ENCODE data around the gene AKAP6. TPM values are rescaled to one million over a fixed set of nuclear protein-coding genes. Genes with fewer than 3 reads are reported as not detected.

Gene AKAP6
- total RNA-seq: 0.21 and 0.59 TPM in 2 replicates

- no peak within 1 kb of the TSS for H3K4me3 Mint-ChIP-seq
- no peak for DNase-seq (ENCODE audit: low spot score)
- no peaks in the 10 kb centered on the region for H3K36me3 Mint-ChIP-seq (ENCODE audit: low read depth)
- H3K4me1 Mint-ChIP-seq (ENCODE audit: low read depth): peaks cover 4% of the 10 kb centered on the region
- H3K9me3 Mint-ChIP-seq: no peaks in the 10 kb centered on the region
- intact Hi-C loops (cut with micrococcal nuclease): no loop called here
- H3K27me3 Mint-ChIP-seq (ENCODE audit: insufficient read depth): no peaks in the 10 kb centered on the region
- H3K27ac Mint-ChIP-seq: no peak within 1 kb of the TSS
Observed at GRCh38 chr14:32329146-32329545, at the start of gene AKAP6. AKAP6 (plus strand) TSS chr14:32329298; CDS start chr14:32433494, 104,196 bp downstream.

- Mint-ChIP-seq H3K9me3 (peaks cover 30% of the 10 kb centered on the region), H3K27me3 (ENCODE audit: insufficient read depth) (no peaks in the 10 kb centered on the region), H3K4me1 (ENCODE audit: low read depth) (no peaks in the 10 kb centered on the region), H3K36me3 (ENCODE audit: low read depth) (no peaks in the 10 kb centered on the region), H3K4me3 (no peak overlapping the region), H3K27ac (no peak overlapping the region)
- no peak for DNase-seq (ENCODE audit: low spot score)
- intact Hi-C loops (cut with micrococcal nuclease): no loop called here
Observed at GRCh38 chr14:32286602-32287001, 42.5 kb upstream of the AKAP6 start.

GRCh38 chr14:32296366-32296765 lies 32.7 kb upstream of the AKAP6 start:
- no peaks in the 10 kb centered on the region for H3K27me3 Mint-ChIP-seq (ENCODE audit: insufficient read depth)
- H3K4me3 Mint-ChIP-seq: no peak overlapping the region
- H3K27ac Mint-ChIP-seq: no peak overlapping the region
- H3K36me3 Mint-ChIP-seq (ENCODE audit: low read depth): no peaks in the 10 kb centered on the region
- intact Hi-C loops (cut with micrococcal nuclease): no loop called here
- no peaks in the 10 kb centered on the region for H3K9me3 Mint-ChIP-seq
- H3K4me1 Mint-ChIP-seq (ENCODE audit: low read depth): no peaks in the 10 kb centered on the region
- DNase-seq (ENCODE audit: low spot score): no peak

- Mint-ChIP-seq H3K9me3 (no peaks in the 10 kb centered on the region), H3K4me1 (ENCODE audit: low read depth) (no peaks in the 10 kb centered on the region), H3K27me3 (ENCODE audit: insufficient read depth) (no peaks in the 10 kb centered on the region), H3K4me3 (no peak overlapping the region), H3K27ac (no peak overlapping the region), H3K36me3 (ENCODE audit: low read depth) (no peaks in the 10 kb centered on the region)
- DNase-seq (ENCODE audit: low spot score): no peak
- intact Hi-C loops (cut with micrococcal nuclease): no loop called here
Observed at GRCh38 chr14:32298346-32298745, 30.8 kb upstream of the AKAP6 start.

- no peak overlapping the region for H3K4me3 Mint-ChIP-seq
- intact Hi-C loops (cut with micrococcal nuclease): no loop called here
- H3K27ac Mint-ChIP-seq: no peak overlapping the region
- H3K9me3 Mint-ChIP-seq: no peaks in the 10 kb centered on the region
- DNase-seq (ENCODE audit: low spot score): no peak
- H3K36me3 Mint-ChIP-seq (ENCODE audit: low read depth): no peaks in the 10 kb centered on the region
- H3K4me1 Mint-ChIP-seq (ENCODE audit: low read depth): no peaks in the 10 kb centered on the region
- H3K27me3 Mint-ChIP-seq (ENCODE audit: insufficient read depth): no peaks in the 10 kb centered on the region
Observed at GRCh38 chr14:32300136-32300535, 29.0 kb upstream of the AKAP6 start.

- H3K4me1 Mint-ChIP-seq (ENCODE audit: low read depth): no peaks in the 10 kb centered on the region
- intact Hi-C loops (cut with micrococcal nuclease): no loop called here
- no peaks in the 10 kb centered on the region for H3K9me3 Mint-ChIP-seq
- no peaks in the 10 kb centered on the region for H3K36me3 Mint-ChIP-seq (ENCODE audit: low read depth)
- no peak overlapping the region for H3K4me3 Mint-ChIP-seq
- no peaks in the 10 kb centered on the region for H3K27me3 Mint-ChIP-seq (ENCODE audit: insufficient read depth)
- no peak overlapping the region for H3K27ac Mint-ChIP-seq
- no peak for DNase-seq (ENCODE audit: low spot score)
Observed at GRCh38 chr14:32303865-32304264, 25.2 kb upstream of the AKAP6 start.

- Mint-ChIP-seq H3K27ac (no peak overlapping the region), H3K4me1 (ENCODE audit: low read depth) (no peaks in the 10 kb centered on the region), H3K4me3 (no peak overlapping the region), H3K9me3 (no peaks in the 10 kb centered on the region), H3K27me3 (ENCODE audit: insufficient read depth) (no peaks in the 10 kb centered on the region), H3K36me3 (ENCODE audit: low read depth) (no peaks in the 10 kb centered on the region)
- intact Hi-C loops (cut with micrococcal nuclease): no loop called here
- no peak for DNase-seq (ENCODE audit: low spot score)
Observed at GRCh38 chr14:32304296-32304695, 24.8 kb upstream of the AKAP6 start.

GRCh38 chr14:32306549-32306948 lies 22.5 kb upstream of the AKAP6 start:
- H3K36me3 Mint-ChIP-seq (ENCODE audit: low read depth): no peaks in the 10 kb centered on the region
- no peak for DNase-seq (ENCODE audit: low spot score)
- H3K27ac Mint-ChIP-seq: no peak overlapping the region
- intact Hi-C loops (cut with micrococcal nuclease): no loop called here
- no peaks in the 10 kb centered on the region for H3K27me3 Mint-ChIP-seq (ENCODE audit: insufficient read depth)
- no peaks in the 10 kb centered on the region for H3K9me3 Mint-ChIP-seq
- H3K4me1 Mint-ChIP-seq (ENCODE audit: low read depth): no peaks in the 10 kb centered on the region
- H3K4me3 Mint-ChIP-seq: no peak overlapping the region

- H3K27me3 Mint-ChIP-seq (ENCODE audit: insufficient read depth): no peaks in the 10 kb centered on the region
Observed at GRCh38 chr14:32307881-32308582, 21.1 kb upstream of the AKAP6 start.

GRCh38 chr14:32310876-32311275 lies 18.2 kb upstream of the AKAP6 start:
- no peak overlapping the region for H3K4me3 Mint-ChIP-seq
- no peaks in the 10 kb centered on the region for H3K36me3 Mint-ChIP-seq (ENCODE audit: low read depth)
- H3K27ac Mint-ChIP-seq: no peak overlapping the region
- intact Hi-C loops (cut with micrococcal nuclease): no loop called here
- H3K27me3 Mint-ChIP-seq (ENCODE audit: insufficient read depth): no peaks in the 10 kb centered on the region
- no peaks in the 10 kb centered on the region for H3K9me3 Mint-ChIP-seq
- H3K4me1 Mint-ChIP-seq (ENCODE audit: low read depth): no peaks in the 10 kb centered on the region
- DNase-seq (ENCODE audit: low spot score): no peak

More at GRCh38 chr14:32307881-32308582, 21.1 kb upstream of the AKAP6 start:
- intact Hi-C loops (cut with micrococcal nuclease): no loop called here
- H3K27ac Mint-ChIP-seq: no peak overlapping the region
- no peaks in the 10 kb centered on the region for H3K36me3 Mint-ChIP-seq (ENCODE audit: low read depth)
- DNase-seq (ENCODE audit: low spot score): no peak
- no peak overlapping the region for H3K4me3 Mint-ChIP-seq
- H3K4me1 Mint-ChIP-seq (ENCODE audit: low read depth): no peaks in the 10 kb centered on the region
- H3K9me3 Mint-ChIP-seq: no peaks in the 10 kb centered on the region

- H3K4me3 Mint-ChIP-seq: no peak overlapping the region
- no peak overlapping the region for H3K27ac Mint-ChIP-seq
- intact Hi-C loops (cut with micrococcal nuclease): no loop called here
- H3K4me1 Mint-ChIP-seq (ENCODE audit: low read depth): no peaks in the 10 kb centered on the region
- H3K36me3 Mint-ChIP-seq (ENCODE audit: low read depth): no peaks in the 10 kb centered on the region
- H3K27me3 Mint-ChIP-seq (ENCODE audit: insufficient read depth): no peaks in the 10 kb centered on the region
- DNase-seq (ENCODE audit: low spot score): no peak
- H3K9me3 Mint-ChIP-seq: no peaks in the 10 kb centered on the region
Observed at GRCh38 chr14:32311294-32312009, 17.6 kb upstream of the AKAP6 start.

- intact Hi-C loops (cut with micrococcal nuclease): no loop called here
- Mint-ChIP-seq H3K27ac (no peak overlapping the region), H3K4me1 (ENCODE audit: low read depth) (no peaks in the 10 kb centered on the region), H3K36me3 (ENCODE audit: low read depth) (no peaks in the 10 kb centered on the region), H3K4me3 (no peak overlapping the region), H3K27me3 (ENCODE audit: insufficient read depth) (no peaks in the 10 kb centered on the region), H3K9me3 (no peaks in the 10 kb centered on the region)
- no peak for DNase-seq (ENCODE audit: low spot score)
Observed at GRCh38 chr14:32312010-32312331, 17.1 kb upstream of the AKAP6 start.

GRCh38 chr14:32313844-32314376 lies 15.2 kb upstream of the AKAP6 start:
- H3K27me3 Mint-ChIP-seq (ENCODE audit: insufficient read depth): no peaks in the 10 kb centered on the region
- intact Hi-C loops (cut with micrococcal nuclease): no loop called here
- no peaks in the 10 kb centered on the region for H3K36me3 Mint-ChIP-seq (ENCODE audit: low read depth)
- no peak for DNase-seq (ENCODE audit: low spot score)
- no peaks in the 10 kb centered on the region for H3K4me1 Mint-ChIP-seq (ENCODE audit: low read depth)
- H3K9me3 Mint-ChIP-seq: no peaks in the 10 kb centered on the region
- no peak overlapping the region for H3K27ac Mint-ChIP-seq
- no peak overlapping the region for H3K4me3 Mint-ChIP-seq

Data from activated T-helper 1 cell treated with anti-CD3 and anti-CD28 coated beads, Interleukin-12 subunit alpha, Interleukin-12 subunit beta, Interleukin-2, Interleukin-4 antibody, amounts not matched to agents 30 ng/mL and 10 ng/mL and 1 ng/mL, durations not matched to agents 14 hours and 24 hours and 36 hours (primary cell).